BJ (cell line): Measurements from ENCODE around the gene SPTBN1. TPM values are rescaled to one million over a fixed set of nuclear protein-coding genes. Genes with fewer than 3 reads are reported as not detected.

Experiments
- CTCF ChIA-PET: fragments of 350-600 bp; formaldehyde crosslinking; extraction: SDS; loops from one replicate; lab custom pipeline; 2021; ENCODE audit warnings: antibody characterized with exemption, inconsistent platforms; lab: Yijun Ruan, JAX
- POLR2A ChIA-PET: fragments of 300-600 bp; sonication (Branson Sonifier 250); formaldehyde crosslinking; extraction: SDS; loops from one replicate; lab custom pipeline; 2021; ENCODE audit warnings: antibody characterized with exemption; lab: Charles Lee
- DNase-seq: peaks from one replicate; pipeline ENCODE4 v3.0.0-alpha.2; 2011; ENCODE audit warnings: low read depth
- H3K27me3 ChIP-seq: 2 replicates; pipeline ENCODE4 v1.6.0; 2011; ENCODE audit warnings: low read length; ENCODE audit not compliant: control insufficient read depth, insufficient read depth
- H3K36me3 ChIP-seq: 2 replicates; pipeline ENCODE4 v1.5.1; 2011; ENCODE audit warnings: low read length; ENCODE audit not compliant: control insufficient read depth, insufficient read depth
- H3K4me3 ChIP-seq: 2 replicates; pipeline ENCODE4 v1.5.1; 2011; ENCODE audit warnings: low read depth, mild to moderate bottlenecking, control low read depth, low read length
- CTCF ChIP-seq: IDR thresholded peaks from 2 replicates; pipeline ENCODE4 v1.5.1; 2011; ENCODE audit warnings: low read depth, mild to moderate bottlenecking, control low read depth, inconsistent platforms, low read length, moderate library complexity; ENCODE audit not compliant: insufficient read depth
- polyA plus RNA-seq: library from polyadenylated mRNA; depleted of rRNA; stranded (reverse); fragments of >200 nt; gene quantifications from 2 replicates; pipeline ENCODE4 v1.2.3, GENCODE V29; 2011

The SPTBN1 gene
- polyA plus RNA-seq, 1 experiment: 33.8 TPM

GRCh38 chr2:54649633-54650032 lies 193.5 kb downstream of the SPTBN1 start:
- ChIA-PET POLR2A (no interaction called here), CTCF (no interaction called here)
- no peak for TF ChIP-seq CTCF
- no peak for DNase-seq
- Histone ChIP-seq H3K36me3 (peaks cover 42% of the 10 kb centered on the region), H3K4me3 (no peak overlapping the region), H3K27me3 (no peaks in the 10 kb centered on the region)

- Histone ChIP-seq H3K36me3 (peaks cover 42% of the 10 kb centered on the region), H3K27me3 (no peaks in the 10 kb centered on the region), H3K4me3 (no peak overlapping the region)
- ChIA-PET POLR2A (no interaction called here), CTCF (interaction anchor here (2.2 kb wide), 1 partner anchor 15 kb away, joined by 6 read pairs; no protein-coding TSS in a partner anchor)
- no peak for TF ChIP-seq CTCF
- no peak for DNase-seq
Observed at GRCh38 chr2:54650612-54651011, 194.5 kb downstream of the SPTBN1 start.

- ChIA-PET CTCF (interaction anchor here (1.4 to 2.2 kb wide), 2 partner anchors 14 kb away, joined by 3 to 6 read pairs; no protein-coding TSS in a partner anchor), POLR2A (no interaction called here)
- Histone ChIP-seq H3K4me3 (no peak overlapping the region), H3K27me3 (no peaks in the 10 kb centered on the region), H3K36me3 (peaks cover 38% of the 10 kb centered on the region)
- TF ChIP-seq CTCF: no peak
- no peak for DNase-seq
Observed at GRCh38 chr2:54651291-54651690, 195.2 kb downstream of the SPTBN1 start.

GRCh38 chr2:54652540-54652939 lies 196.4 kb downstream of the SPTBN1 start:
- POLR2A ChIA-PET: no interaction called here
- Histone ChIP-seq H3K27me3 (no peaks in the 10 kb centered on the region), H3K36me3 (peaks cover 34% of the 10 kb centered on the region), H3K4me3 (no peak overlapping the region)
- DNase-seq: no peak
- CTCF ChIA-PET: interaction anchor here (0.9 to 1.4 kb wide), 2 partner anchors 12 to 16 kb away, joined by 3 read pairs; no protein-coding TSS in a partner anchor
- no peak for TF ChIP-seq CTCF

- Histone ChIP-seq H3K27me3 (no peaks in the 10 kb centered on the region), H3K36me3 (peaks cover 30% of the 10 kb centered on the region), H3K4me3 (no peak overlapping the region)
- TF ChIP-seq CTCF: no peak
- CTCF ChIA-PET: interaction anchor here (0.8 to 1.2 kb wide), 2 partner anchors 13 to 51 kb away, joined by 3 to 6 read pairs; no protein-coding TSS in a partner anchor
- POLR2A ChIA-PET: no interaction called here
- no peak for DNase-seq
Observed at GRCh38 chr2:54653572-54654204, 197.6 kb downstream of the SPTBN1 start.
